HuH-7 (cell line): ENCODE measurements around the gene FNDC3B.

Experiments used
- DNase-seq: peaks from one replicate; pipeline ENCODE4 v3.0.0; 2011; ENCODE audit warnings: low spot score

FNDC3B gene

DNA sequence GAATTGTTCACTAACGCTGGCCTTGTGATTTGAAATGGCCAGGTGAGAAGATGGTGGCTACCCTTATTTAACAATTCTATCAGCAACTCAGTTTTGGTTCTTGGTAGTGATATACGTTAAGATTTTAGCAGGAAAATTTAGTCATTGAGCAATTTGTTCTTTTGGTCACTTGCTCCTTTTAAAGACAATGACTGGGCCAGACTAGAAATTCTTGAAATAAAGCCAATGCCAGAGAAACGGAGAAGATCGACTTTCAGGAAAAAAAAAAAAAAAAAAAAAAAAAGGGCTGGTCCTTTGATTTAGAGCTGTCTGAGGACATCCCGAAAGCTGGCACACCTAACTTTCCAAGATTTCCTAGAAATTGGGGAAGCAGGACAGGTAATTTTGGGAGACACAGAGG lies 178.5 kb downstream of the FNDC3B start:
- DNase-seq, result no peak

- no peak for DNase-seq
Observed at GRCh38 chr3:172218350-172219323, 179.3 kb downstream of the FNDC3B start.

DNA sequence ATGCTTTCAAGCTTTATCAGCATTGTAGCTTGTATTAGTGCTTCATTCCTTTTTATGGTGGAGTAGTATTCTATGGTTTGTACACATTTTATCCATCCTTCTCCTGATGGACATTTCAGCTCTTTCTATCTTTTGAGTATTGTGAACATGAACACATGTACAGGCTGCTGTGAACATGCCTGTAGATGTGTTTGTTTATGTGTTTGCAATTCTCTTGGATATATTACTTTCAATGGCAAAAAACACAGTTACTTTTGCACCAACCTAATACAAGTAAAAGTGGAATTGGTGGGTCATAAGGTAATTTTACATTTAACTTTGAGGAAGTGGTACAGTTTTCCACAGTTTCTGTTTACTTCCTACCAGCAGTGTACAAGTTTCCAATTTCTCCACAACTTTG lies 180.4 kb downstream of the FNDC3B start:
- no peak for DNase-seq

GRCh38 chr3:172221547-172221946 lies 182.2 kb downstream of the FNDC3B start:
- DNase-seq, result no peak

DNA sequence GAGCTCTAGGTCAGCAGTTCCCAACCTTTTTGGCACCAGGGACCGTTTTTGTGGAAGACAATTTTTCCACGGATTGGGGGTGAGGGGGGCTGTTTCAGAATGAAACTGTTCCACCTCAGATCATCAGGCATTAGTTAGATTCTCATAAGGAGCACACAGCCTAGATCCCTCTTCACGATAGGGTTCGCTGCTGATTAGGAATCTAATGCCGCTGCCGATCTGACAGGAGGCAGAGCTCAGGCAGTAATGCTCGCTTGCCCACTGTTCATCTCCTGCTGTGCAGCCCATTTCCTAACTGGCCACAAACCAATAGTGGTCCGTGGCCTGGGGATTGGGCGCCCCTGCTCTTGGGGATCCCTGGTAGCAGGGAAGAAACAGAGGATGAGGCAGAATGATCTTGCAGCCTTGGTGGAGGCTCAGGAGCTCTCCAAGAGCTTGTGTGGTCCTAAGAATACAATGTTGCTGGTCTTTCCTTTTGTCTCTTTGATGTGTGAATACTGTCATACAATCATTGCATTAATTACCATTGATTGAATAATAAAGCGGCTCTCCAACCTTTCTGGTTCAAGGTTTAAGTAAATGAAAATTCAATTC lies 183.2 kb downstream of the FNDC3B start:
- DNase-seq, result no peak

DNA sequence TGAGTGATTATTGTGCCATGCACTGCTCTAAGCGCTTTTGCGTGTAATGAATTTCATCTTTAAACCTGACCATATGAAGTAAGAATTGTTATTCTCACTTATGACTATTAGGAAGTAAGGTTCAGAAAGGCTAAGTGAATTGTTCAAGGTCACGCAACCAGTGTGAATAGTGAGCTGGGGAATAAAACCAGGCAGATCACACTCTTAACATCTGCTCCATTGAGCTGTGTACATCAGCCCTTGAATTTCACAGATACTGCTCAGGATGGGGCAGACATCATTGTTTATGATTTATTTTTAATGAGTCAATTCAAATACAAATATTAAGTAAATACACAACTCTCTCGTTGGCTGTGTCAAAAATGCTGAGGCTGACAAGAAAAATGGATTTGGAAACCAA lies 184.5 kb downstream of the FNDC3B start:
- no peak for DNase-seq

DNA sequence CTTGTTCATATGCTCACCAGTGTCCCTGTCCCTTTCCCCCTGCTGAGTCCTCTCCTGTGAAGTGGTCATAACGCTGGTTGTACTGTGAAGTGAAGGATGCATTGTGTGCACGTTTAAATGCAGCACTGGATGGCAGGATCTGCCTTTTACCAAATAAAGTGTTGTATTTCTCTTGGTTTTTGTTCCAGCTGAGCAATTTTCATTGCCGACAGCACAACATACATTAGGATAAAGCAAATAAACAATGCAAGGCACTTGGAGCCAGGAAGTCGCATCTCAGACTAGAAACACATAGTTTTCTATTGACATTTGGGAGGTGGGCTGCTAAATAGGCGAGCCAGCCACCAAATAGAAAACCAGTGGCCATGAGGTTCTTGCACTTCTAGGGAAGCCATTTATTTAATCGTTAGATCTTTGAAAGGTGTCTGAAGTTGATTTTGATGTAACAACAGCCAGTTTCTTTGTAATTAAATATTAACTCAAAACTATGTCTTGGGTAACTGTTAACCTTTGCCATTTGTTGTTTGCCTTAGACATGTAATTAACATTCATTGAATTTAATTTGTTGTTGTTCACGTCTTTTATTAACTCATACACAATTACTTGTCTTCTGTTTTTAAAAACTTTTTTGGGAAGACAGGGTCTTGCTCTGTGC lies 185.3 kb downstream of the FNDC3B start:
- no peak for DNase-seq

DNA sequence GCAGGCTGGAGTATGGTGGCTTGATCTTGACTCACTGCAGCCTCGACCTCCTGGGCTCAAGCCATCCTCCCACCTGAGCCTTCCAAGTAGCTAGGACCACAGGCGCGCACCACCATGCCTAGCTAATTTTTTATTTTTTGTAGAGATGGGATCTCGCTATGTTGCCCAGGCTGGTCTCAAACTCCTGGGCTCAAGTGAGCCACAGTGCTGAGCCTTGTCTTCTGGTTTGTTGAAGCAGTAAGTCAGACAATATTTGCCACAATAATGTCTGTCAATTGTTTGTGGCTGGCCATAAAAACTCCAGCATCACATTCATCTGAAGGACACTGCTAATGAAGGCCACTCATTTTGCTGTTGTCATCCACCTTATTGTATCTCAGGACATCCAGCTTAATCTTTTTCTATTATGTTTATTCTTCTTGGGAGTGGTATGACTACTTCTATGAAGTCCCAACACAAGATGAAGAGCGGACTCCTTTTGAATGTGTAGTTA lies 185.9 kb downstream of the FNDC3B start:
- no peak for DNase-seq

DNA sequence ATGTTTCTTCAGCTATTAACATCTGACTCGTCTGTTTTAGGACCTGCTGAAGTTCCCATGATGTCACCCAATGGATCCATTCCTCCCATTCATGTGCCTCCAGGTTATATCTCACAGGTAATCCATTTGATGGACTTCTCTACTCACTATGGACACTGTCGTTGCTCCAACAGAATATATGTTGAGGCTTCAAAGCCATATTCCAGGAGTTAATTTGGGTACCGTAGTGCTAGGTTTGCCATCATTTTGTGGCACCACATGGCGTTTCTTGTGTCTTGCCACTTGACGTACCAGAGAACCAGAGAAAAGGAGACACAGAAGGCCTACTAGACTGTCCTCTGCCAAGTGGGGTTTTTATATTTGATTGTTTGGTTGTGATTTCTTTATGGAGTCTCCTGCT lies 187.5 kb downstream of the FNDC3B start:
- DNase-seq, result no peak

DNA sequence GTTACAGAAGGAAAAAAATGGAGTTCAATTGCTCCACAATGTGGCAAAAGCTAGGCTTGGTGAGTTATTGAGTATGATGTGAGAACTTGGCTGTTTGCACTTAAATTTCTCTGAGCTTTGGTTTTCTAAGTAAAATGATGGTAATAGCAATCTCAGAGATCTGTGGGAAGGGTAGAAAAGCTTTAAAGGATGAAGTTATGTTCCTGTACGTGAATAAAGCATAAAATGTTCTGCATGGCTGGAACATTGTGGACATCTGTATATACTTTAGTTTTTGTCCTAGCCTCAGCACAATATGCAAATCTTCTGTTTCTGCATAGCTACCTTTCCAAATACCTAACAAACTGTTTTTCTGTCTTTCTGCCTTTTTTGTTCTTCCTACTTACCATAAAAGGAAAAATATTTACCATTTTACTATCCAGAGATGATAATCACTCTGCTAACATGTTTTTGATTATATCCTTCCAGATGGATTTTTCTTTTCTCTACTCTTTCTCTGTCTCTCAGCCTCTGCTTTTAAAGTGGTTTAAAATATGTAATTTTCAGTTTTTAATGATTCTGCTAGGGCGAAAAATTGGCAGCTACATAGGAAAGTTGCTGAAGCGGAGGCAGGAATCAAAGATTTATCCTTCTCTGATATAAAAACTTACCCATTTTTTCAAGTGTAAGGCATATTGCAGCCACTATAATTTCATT lies 188.1 kb downstream of the FNDC3B start:
- DNase-seq, result no peak

- no peak for DNase-seq
Observed at GRCh38 chr3:172228036-172228415, 188.6 kb downstream of the FNDC3B start.

DNA sequence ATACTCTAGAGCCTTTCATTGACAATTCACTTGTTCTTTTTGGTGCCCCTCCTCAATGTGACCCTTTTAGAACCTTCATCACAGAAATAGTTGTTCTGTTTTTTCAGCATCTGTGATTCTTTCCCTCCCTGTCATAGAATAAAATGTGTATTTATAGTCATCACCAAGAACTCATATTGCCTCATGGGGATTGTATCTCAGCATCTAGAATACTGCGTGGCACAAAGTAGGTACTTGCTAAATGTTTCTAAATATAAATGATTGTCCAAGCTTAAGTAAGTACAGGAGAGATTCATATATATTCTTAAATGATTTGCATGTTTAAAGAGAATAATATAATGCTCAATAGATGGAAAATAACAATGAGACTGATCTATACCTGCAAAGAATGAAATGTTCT lies 190.1 kb downstream of the FNDC3B start:
- no peak for DNase-seq

DNA sequence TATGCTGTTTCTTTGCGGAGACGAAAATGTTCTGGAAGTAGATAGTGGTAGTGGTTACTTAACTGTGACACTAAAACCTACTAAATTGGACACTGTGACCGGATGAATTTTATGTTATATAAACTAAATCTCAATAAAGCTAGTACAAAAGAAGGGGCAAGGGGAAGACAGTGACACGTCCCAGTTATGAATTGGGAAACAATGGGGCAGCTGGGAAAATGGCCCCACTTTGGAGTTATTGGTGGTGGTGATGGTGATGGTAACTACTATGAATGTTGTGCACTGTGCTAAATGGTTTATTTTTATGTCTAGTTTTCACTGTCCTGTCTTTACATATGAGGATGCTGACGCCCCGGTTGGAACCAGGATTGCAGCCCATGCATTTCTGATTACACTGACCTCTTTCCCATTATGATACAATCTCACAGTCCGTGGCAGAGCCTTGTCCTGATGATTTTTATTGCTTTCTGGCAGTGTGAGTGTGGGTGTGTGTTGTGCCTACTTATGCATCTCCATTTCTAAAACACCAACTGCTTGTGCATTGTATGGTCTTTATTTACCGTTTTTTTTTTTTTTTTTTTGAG lies 192.0 kb downstream of the FNDC3B start:
- no peak for DNase-seq

- DNase-seq, result no peak
Observed at GRCh38 chr3:172232579-172233212, 193.3 kb downstream of the FNDC3B start.

DNA sequence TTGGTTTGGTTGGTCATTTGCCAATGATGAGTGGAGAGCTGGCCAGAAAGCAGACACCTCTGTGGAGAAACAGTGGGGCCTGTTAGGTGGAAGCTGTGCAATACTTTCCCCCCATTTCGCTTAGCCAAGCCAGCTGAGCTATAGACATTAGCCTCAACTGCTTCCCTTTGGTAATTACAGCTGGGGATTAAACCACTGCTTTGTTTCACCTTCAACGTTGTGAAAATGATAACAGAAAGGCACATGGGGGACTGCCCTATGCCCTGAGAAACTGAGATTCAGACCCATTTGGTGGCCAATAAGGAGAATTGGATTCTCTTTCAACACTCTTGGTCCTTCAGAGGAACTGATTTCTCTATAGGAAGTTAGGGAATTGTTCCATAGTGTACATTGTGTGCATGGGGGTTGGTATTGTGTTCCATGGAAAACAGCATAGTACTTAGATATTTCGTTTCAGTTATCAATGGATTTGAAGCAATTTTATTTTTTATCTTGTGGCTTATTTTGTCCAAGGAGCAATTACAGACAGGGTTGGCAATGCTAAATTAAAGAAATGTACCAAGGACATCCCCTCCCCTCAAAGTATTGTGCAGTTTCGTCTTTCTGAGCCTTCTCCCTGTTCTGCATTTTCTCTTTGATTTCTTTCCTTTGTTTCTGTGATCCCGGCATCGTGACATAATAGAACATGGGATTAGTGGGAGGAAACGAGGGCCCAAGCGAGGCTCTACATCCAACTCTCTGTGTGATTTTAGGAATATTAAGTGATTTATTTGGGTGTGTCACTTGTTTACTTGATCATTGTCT lies 194.3 kb downstream of the FNDC3B start:
- DNase-seq, result no peak

GRCh38 chr3:172235698-172236097 lies 196.3 kb downstream of the FNDC3B start:
- DNase-seq, result no peak

DNA sequence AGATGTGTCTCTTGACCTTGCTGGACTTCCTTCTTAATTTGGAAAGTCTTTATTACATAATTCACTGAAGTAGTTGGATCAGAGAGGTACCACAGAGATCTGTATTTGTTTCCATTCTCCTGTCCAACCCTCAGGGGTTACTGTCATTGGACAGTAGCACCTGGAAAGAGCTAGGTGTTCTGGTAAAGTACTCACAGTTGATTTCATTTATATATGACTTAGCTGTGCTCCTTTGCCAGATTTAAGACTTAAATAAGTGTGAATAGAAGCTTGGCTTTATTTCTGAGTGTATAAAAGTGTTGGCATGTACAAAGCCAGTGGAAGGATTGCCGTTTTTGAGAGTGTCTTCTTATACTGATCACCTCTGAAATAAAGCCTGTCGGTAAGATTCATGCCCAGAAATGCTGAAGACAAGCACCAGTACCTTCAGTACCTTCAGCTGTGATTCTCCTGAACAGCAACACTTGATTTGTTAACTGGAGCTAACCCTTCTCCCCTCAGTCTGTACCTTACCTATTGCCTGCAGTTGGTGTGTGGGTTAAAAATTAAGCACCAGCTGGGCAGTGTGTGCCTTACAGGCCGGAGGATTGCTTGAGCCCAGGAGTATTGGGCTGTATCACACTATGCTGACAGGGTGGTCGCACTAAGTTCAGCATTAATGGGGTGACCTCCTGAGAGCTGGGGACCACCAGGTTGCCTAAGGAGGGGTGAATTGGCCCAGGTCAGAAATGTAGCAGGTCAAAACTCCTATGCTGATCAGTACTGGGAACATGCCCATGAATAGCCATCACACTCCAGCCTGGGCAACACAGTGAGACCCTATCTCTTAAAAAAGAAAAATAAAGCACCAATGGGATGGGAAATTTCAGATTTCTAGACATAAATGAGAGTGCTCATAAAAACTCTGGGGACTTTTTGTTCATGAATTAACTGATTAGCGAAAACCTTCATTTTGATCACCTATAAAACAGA lies 197.7 kb downstream of the FNDC3B start:
- DNase-seq, result no peak

- no peak for DNase-seq
Observed at GRCh38 chr3:172238188-172238587, 198.8 kb downstream of the FNDC3B start.

GRCh38 chr3:172239218-172239790 lies 199.9 kb downstream of the FNDC3B start:
- no peak for DNase-seq
